Panc1 (cell line): ENCODE measurements around the gene CHCHD6. TPM values are rescaled to one million over a fixed set of nuclear protein-coding genes. Genes with fewer than 3 reads are reported as not detected.

Experiments
- ATAC-seq: fragments of 200-7000 bp; cut with Tn5 transposase; 2 replicates; pipeline ENCODE4 v1.9.1; 2020; ENCODE audit warnings: mild to moderate bottlenecking, moderate library complexity
- BruUV-seq: library from RNA; stranded (reverse); fragments of 400-500 nt; replicated peaks from 2 replicates; lab custom pipeline; 2021; lab: Mats Ljungman, UMichigan
- CTCF ChIA-PET: fragments of 300-600 bp; sonication (Branson Sonifier 250); formaldehyde crosslinking; loops from one replicate; lab custom pipeline; 2022; ENCODE audit warnings: antibody characterized with exemption; lab: Charles Lee
- POLR2A ChIA-PET: fragments of 300-600 bp; sonication (Branson Sonifier 250); formaldehyde crosslinking; loops from one replicate; lab custom pipeline; 2022; ENCODE audit warnings: antibody characterized with exemption; lab: Charles Lee
- DNase-seq: peaks from one replicate; pipeline ENCODE4 v3.0.0-alpha.2; 2010; ENCODE audit warnings: low read depth, low spot score
- H3K27ac ChIP-seq: 2 replicates; pipeline ENCODE4 v1.5.1; 2011; ENCODE audit warnings: mild to moderate bottlenecking, low read length, inconsistent platforms
- H3K27me3 ChIP-seq: fragments of 200-500 bp; sonication (Bioruptor generic); 2 replicates; pipeline ENCODE4 v1.6.0; 2014; ENCODE audit warnings: low read length, inconsistent platforms; ENCODE audit not compliant: control insufficient read depth, insufficient read depth
- H3K36me3 ChIP-seq: fragments of 200-500 bp; sonication (Bioruptor generic); 2 replicates; pipeline ENCODE4 v1.5.1; 2014; ENCODE audit warnings: inconsistent platforms, mild to moderate bottlenecking, low read length, moderate library complexity; ENCODE audit not compliant: control insufficient read depth, insufficient read depth
- H3K4me1 ChIP-seq: 2 replicates; pipeline ENCODE4 v1.5.1; 2011; ENCODE audit warnings: inconsistent platforms, mild to moderate bottlenecking, low read length, moderate library complexity; ENCODE audit not compliant: control insufficient read depth, insufficient read depth
- H3K4me3 ChIP-seq, 2 experiments: 2 replicates each; pipeline ENCODE4 v1.5.1; 2011 to 2012; ENCODE audit warnings: low read depth in 2 of 2, low read length in 2 of 2, mild to moderate bottlenecking in 2 of 2, inconsistent platforms in 1 of 2, moderate library complexity in 1 of 2
- H3K9me3 ChIP-seq: fragments of 200-500 bp; sonication (Bioruptor generic); 2 replicates; pipeline ENCODE4 v1.5.1; 2014; ENCODE audit warnings: low read depth, mild to moderate bottlenecking, inconsistent platforms, low read length, moderate library complexity; ENCODE audit not compliant: control insufficient read depth, insufficient read depth
- POLR2AphosphoS5 ChIP-seq: IDR thresholded peaks from 2 replicates; pipeline ENCODE4 v1.6.1; 2012; ENCODE audit warnings: mild to moderate bottlenecking, low read depth, low read length, moderate library complexity
- SIN3A ChIP-seq: IDR thresholded peaks from 2 replicates; pipeline ENCODE4 v1.6.1; 2012; ENCODE audit warnings: low read depth, mild to moderate bottlenecking, low read length, moderate library complexity, borderline replicate concordance; ENCODE audit not compliant: insufficient read depth
- TCF7L2 ChIP-seq: IDR thresholded peaks from 2 replicates; pipeline ENCODE4 v1.6.1; 2011; ENCODE audit warnings: mild to moderate bottlenecking, low read depth, low read length, inconsistent platforms
- in situ Hi-C: cut with HindIII; loops from 2 replicates; pipeline ENCODE4 v1.10.0; 2016; ENCODE audit warnings: low sequenced_read_pairs, low pct_unique_long_range_greater_than_20kb
- intact Hi-C: fragments of 100-400 bp; cut with micrococcal nuclease; formaldehyde crosslinking; loops from one replicate; pipeline ENCODE4 v1.10.0; 2022; ENCODE audit not compliant: unreplicated experiment
- total RNA-seq: library from RNA; stranded (reverse); gene quantifications from one replicate; pipeline ENCODE4 v1.2.1, GENCODE V29; 2021; ENCODE audit not compliant: unreplicated experiment
- TF ChIP-seq, protein P1 (sequence below), 2 experiments: IDR thresholded peaks; 2 replicates each; pipeline ENCODE4 v1.6.1; 2011 to 2012; ENCODE audit warnings: low read depth in 2 of 2, control low read depth in 1 of 2, low read length in 1 of 2, mild to moderate bottlenecking in 1 of 2, moderate library complexity in 1 of 2; ENCODE audit not compliant: insufficient read depth in 1 of 2
- TF ChIP-seq, protein P2 (sequence below): fragments of 450-650 bp; IDR thresholded peaks from 2 replicates; pipeline ENCODE4 v1.5.1; 2017; ENCODE audit warnings: mild to moderate bottlenecking

The CHCHD6 gene
- total RNA-seq, 1 experiment from 2014 or later = 31.5 TPM

DNA sequence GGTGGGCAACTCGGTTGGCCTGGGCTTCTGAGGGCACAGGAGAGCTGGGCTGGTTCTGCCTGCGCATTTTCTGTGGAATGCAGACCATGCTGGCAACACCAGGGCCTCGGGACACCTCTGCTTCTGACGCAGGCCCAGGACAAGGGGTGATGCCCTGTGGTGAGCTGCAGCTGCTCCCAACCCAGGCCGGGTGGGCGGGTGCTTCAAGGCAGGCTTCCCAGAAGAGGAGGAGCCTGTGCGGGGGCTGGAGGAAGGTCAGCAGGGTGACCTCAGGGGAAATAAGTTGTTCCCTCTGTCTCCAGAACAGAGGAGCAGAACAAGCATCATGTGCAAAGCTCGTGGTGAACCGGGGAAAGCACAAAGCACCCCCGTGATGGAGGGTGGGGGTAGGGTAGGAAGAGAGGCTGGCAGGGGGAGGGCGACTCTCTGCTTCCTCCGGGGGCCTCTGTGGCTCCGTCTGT, 267.9 kb downstream of the CHCHD6 start:
- Histone ChIP-seq H3K27me3 (no peaks in the 10 kb centered on the region), H3K4me3 (no peak overlapping the region), H3K36me3 (no peaks in the 10 kb centered on the region), H3K9me3 (peaks cover 9% of the 10 kb centered on the region; the same call in 1 of the 2 replicates), H3K27ac (no peak overlapping the region), H3K4me1 (no peaks in the 10 kb centered on the region)
- ChIA-PET POLR2A (interaction anchor here (0.6 kb wide), 1 partner anchor 46 kb away, joined by 3 read pairs; no protein-coding TSS in a partner anchor), CTCF (no interaction called here)
- TF ChIP-seq, protein P1, sequence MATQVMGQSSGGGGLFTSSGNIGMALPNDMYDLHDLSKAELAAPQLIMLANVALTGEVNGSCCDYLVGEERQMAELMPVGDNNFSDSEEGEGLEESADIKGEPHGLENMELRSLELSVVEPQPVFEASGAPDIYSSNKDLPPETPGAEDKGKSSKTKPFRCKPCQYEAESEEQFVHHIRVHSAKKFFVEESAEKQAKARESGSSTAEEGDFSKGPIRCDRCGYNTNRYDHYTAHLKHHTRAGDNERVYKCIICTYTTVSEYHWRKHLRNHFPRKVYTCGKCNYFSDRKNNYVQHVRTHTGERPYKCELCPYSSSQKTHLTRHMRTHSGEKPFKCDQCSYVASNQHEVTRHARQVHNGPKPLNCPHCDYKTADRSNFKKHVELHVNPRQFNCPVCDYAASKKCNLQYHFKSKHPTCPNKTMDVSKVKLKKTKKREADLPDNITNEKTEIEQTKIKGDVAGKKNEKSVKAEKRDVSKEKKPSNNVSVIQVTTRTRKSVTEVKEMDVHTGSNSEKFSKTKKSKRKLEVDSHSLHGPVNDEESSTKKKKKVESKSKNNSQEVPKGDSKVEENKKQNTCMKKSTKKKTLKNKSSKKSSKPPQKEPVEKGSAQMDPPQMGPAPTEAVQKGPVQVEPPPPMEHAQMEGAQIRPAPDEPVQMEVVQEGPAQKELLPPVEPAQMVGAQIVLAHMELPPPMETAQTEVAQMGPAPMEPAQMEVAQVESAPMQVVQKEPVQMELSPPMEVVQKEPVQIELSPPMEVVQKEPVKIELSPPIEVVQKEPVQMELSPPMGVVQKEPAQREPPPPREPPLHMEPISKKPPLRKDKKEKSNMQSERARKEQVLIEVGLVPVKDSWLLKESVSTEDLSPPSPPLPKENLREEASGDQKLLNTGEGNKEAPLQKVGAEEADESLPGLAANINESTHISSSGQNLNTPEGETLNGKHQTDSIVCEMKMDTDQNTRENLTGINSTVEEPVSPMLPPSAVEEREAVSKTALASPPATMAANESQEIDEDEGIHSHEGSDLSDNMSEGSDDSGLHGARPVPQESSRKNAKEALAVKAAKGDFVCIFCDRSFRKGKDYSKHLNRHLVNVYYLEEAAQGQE (IDR thresholded peaks at IDR 0.05; ENCODE audit: insufficient read depth in 1 of 2, low read depth in 2 of 2, low read length in 1 of 2) = no peak
- TF ChIP-seq, protein P2, sequence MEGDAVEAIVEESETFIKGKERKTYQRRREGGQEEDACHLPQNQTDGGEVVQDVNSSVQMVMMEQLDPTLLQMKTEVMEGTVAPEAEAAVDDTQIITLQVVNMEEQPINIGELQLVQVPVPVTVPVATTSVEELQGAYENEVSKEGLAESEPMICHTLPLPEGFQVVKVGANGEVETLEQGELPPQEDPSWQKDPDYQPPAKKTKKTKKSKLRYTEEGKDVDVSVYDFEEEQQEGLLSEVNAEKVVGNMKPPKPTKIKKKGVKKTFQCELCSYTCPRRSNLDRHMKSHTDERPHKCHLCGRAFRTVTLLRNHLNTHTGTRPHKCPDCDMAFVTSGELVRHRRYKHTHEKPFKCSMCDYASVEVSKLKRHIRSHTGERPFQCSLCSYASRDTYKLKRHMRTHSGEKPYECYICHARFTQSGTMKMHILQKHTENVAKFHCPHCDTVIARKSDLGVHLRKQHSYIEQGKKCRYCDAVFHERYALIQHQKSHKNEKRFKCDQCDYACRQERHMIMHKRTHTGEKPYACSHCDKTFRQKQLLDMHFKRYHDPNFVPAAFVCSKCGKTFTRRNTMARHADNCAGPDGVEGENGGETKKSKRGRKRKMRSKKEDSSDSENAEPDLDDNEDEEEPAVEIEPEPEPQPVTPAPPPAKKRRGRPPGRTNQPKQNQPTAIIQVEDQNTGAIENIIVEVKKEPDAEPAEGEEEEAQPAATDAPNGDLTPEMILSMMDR = no peak
- TF ChIP-seq SIN3A (no peak), TCF7L2 (no peak), POLR2AphosphoS5 (no peak)
- DNase-seq (no peak), ATAC-seq (no peak)
- BruUV-seq = no TSS peak
- in situ Hi-C loops = no loop called here
- intact Hi-C loops = no loop called here

DNA sequence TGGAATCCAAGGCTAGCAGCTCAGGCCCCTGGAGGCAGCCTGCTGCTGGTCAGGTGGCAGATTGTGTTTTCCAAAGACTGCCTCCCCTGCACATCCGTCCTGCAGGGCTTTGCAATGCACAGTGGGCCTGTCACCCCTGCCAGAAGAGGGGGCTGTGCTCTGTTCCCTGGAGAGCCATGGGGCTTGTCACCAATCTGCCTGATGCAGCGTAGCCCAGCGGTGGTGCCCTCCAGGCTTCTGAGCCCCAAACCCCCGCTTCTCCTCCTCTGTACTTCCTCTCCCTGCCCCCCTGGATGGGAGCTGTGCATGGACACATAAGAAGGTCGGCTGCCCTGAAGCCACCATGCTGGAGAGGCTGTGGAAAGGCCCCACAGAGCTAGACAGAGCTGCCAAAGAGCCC, 268.8 kb downstream of the CHCHD6 start:
- intact Hi-C loops (no loop called here), in situ Hi-C loops (no loop called here)
- DNase-seq (no peak), ATAC-seq (0 out of 2 replicates have a peak, but pooled peaks have one; percentile 6)
- H3K27me3 ChIP-seq = no peaks in the 10 kb centered on the region
- peaks cover 9% of the 10 kb centered on the region; the same call in 1 of the 2 replicates for H3K9me3 ChIP-seq
- ChIA-PET POLR2A (no interaction called here), CTCF (interaction anchor here (0.6 kb wide), 1 partner anchor 137 kb away, joined by 3 read pairs; no protein-coding TSS in a partner anchor)
- no peak overlapping the region for H3K27ac ChIP-seq
- TF ChIP-seq, protein P2 = no peak
- TF ChIP-seq, protein P1 (IDR thresholded peaks at IDR 0.05; ENCODE audit: insufficient read depth in 1 of 2, low read depth in 2 of 2, low read length in 1 of 2) = no peak
- TF ChIP-seq POLR2AphosphoS5 (no peak), TCF7L2 (no peak), SIN3A (no peak)
- no peak overlapping the region for H3K4me3 ChIP-seq
- no peaks in the 10 kb centered on the region for H3K36me3 ChIP-seq
- no peaks in the 10 kb centered on the region for H3K4me1 ChIP-seq
- no TSS peak for BruUV-seq
